ENCODE measurements around the gene IGF2.

DNA sequence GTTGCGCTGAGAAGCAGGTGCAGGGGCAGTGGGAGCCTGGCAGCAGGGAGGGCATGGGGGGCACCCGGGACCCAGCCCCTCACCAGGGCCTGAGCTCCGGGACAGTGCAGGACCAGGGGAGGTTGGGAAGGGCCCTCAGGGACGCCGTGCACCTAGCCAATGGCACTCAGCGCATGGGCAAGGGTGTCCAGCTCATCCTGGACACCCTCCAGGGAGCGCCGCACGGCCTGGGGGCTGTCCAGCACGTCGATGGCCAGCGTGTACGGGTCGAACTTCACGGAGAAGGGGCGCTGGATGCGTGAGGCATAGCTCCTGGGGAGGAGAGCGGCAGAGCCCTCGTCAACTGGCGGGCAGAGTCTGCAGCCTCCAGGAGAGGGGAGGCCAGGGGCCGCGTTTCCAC lies 24.9 kb upstream of the IGF2 start:
- TF ChIP-seq CTCF (IDR thresholded peaks at IDR 0.05): no peak
- TF ChIP-seq POLR2A (IDR thresholded peaks at IDR 0.05): no peak
